Loucy (cell line): ENCODE results near the gene GDF7.

Experiments
- CTCF ChIP-seq: fragments of 200-600 bp; sonication (generic); conservative IDR thresholded peaks from 2 replicates; pipeline ENCODE4 v1.5.1; 2014; ENCODE audit warnings: mild to moderate bottlenecking, antibody characterized with exemption, low read length
- EZH2phosphoT487 ChIP-seq: fragments of 200-600 bp; IDR thresholded peaks from 2 replicates; pipeline ENCODE4 v1.6.1; 2018; ENCODE audit warnings: antibody characterized with exemption, mild to moderate bottlenecking, moderate library complexity, borderline replicate concordance

DNA sequence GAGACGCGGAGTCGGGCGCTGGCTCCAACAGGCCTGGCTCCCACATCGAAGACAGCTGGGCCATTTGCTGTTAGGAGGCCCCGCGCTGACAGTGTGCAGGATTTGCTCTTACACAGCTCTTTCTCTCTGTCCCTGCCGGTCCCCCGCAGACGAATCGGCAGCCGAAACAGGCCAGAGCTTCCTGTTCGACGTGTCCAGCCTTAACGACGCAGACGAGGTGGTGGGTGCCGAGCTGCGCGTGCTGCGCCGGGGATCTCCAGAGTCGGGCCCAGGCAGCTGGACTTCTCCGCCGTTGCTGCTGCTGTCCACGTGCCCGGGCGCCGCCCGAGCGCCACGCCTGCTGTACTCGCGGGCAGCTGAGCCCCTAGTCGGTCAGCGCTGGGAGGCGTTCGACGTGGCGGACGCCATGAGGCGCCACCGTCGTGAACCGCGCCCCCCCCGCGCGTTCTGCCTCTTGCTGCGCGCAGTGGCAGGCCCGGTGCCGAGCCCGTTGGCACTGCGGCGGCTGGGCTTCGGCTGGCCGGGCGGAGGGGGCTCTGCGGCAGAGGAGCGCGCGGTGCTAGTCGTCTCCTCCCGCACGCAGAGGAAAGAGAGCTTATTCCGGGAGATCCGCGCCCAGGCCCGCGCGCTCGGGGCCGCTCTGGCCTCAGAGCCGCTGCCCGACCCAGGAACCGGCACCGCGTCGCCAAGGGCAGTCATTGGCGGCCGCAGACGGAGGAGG is 3.5 kb downstream of the GDF7 start:
- TF ChIP-seq CTCF (no peak), EZH2phosphoT487 (no peak)
